Fibroblast of lung (primary cell): ENCODE data around the gene GRIN1. TPM values are rescaled to one million over a fixed set of nuclear protein-coding genes. Genes with fewer than 3 reads are reported as not detected.
A peak's percentile ranks its signal among the peaks of the same experiment; 100 is the strongest.

Experiments used
- DNase-seq, 2 donors: peaks; one replicate each; pipeline versions ENCODE4 v3.0.0 to v3.0.0-alpha.2; 2010; ENCODE audit warnings: low read depth in 2 of 2
- H2AFZ ChIP-seq: 2 replicates; pipeline ENCODE4 v1.5.1; 2012; ENCODE audit warnings: low read length, control low read depth, inconsistent platforms
- H3K27ac ChIP-seq: 2 replicates; pipeline ENCODE4 v1.5.1; 2011; ENCODE audit warnings: low read length, control low read depth; ENCODE audit not compliant: insufficient read depth
- H3K27me3 ChIP-seq: 2 replicates; pipeline ENCODE4 v1.5.1; 2011; ENCODE audit warnings: mild to moderate bottlenecking, low read length; ENCODE audit not compliant: control insufficient read depth, insufficient read depth
- H3K36me3 ChIP-seq: 2 replicates; pipeline ENCODE4 v1.5.1; 2011; ENCODE audit warnings: low read length; ENCODE audit not compliant: control insufficient read depth, insufficient read depth
- H3K4me1 ChIP-seq: 2 replicates; pipeline ENCODE4 v1.5.1; 2011; ENCODE audit warnings: low read length; ENCODE audit not compliant: control insufficient read depth, insufficient read depth; ENCODE audit errors: extremely low read depth
- H3K4me2 ChIP-seq: 2 replicates; pipeline ENCODE4 v1.5.1; 2011; ENCODE audit warnings: low read length, control low read depth; ENCODE audit not compliant: insufficient read depth; ENCODE audit errors: extremely low read depth
- H3K4me3 ChIP-seq, 4 experiments: fragments of 200-600 bp in 1 of 4; sonication (generic) in 1 of 4; replicated peaks in 1 of 4; 2 replicates each; pipeline ENCODE4 v1.5.1; 2011 to 2016; ENCODE audit warnings: low read length in 4 of 4, low read depth in 3 of 4, mild to moderate bottlenecking in 3 of 4, control low read depth in 2 of 4, inconsistent platforms in 1 of 4, mixed read lengths in 1 of 4; ENCODE audit not compliant: insufficient read depth in 1 of 4; ENCODE audit errors: control extremely low read depth in 1 of 4
- H3K79me2 ChIP-seq: 2 replicates; pipeline ENCODE4 v1.5.1; 2012; ENCODE audit warnings: mild to moderate bottlenecking, low read length, inconsistent platforms; ENCODE audit not compliant: control insufficient read depth, insufficient read depth
- H3K9ac ChIP-seq: 2 replicates; pipeline ENCODE4 v1.5.1; 2011; ENCODE audit warnings: mild to moderate bottlenecking, low read length, control low read depth; ENCODE audit not compliant: insufficient read depth
- H3K9me3 ChIP-seq: 2 replicates; pipeline ENCODE4 v1.5.1; 2012; ENCODE audit warnings: low read depth, low read length; ENCODE audit not compliant: control insufficient read depth, insufficient read depth
- H4K20me1 ChIP-seq: 2 replicates; pipeline ENCODE4 v1.5.1; 2011; ENCODE audit warnings: low read length; ENCODE audit not compliant: control insufficient read depth, insufficient read depth; ENCODE audit errors: extremely low read depth
- EZH2 ChIP-seq: IDR thresholded peaks from 2 replicates; pipeline ENCODE4 v1.5.1; 2012; ENCODE audit warnings: low read length, control low read depth, mild to moderate bottlenecking; ENCODE audit errors: missing control alignments
- polyA plus RNA-seq, 2 donors: library from polyadenylated mRNA; depleted of rRNA in 1 of 2; stranded (reverse) in 1 of 2; unstranded in 1 of 2; fragments of >200 nt; gene quantifications; 2 replicates each; pipeline ENCODE4 v1.2.1, GENCODE V29; 2011 to 2012; ENCODE audit warnings: missing spikeins in 1 of 2
- total RNA-seq: library from RNA; depleted of rRNA; stranded (reverse); fragments of >200 nt; gene quantifications from 2 replicates; pipeline ENCODE4 v1.2.1, GENCODE V29; 2014
- TF ChIP-seq, protein P1 (sequence below), 2 donors: IDR thresholded peaks in 1 of 2; conservative IDR thresholded peaks in 1 of 2; 1 replicate in 1 of 2; 2 replicates in 1 of 2; pipeline ENCODE4 v1.5.1; 2011 to 2012; ENCODE audit warnings: low read length in 2 of 2, control low read depth in 1 of 2, inconsistent platforms in 1 of 2, low read depth in 1 of 2, mild to moderate bottlenecking in 1 of 2

GRIN1 gene
- total and polyA plus RNA-seq, 2 donors (not counting 1 experiment from before 2014, with no cell fraction given): under 0.01 to 0.08 TPM

DNA sequence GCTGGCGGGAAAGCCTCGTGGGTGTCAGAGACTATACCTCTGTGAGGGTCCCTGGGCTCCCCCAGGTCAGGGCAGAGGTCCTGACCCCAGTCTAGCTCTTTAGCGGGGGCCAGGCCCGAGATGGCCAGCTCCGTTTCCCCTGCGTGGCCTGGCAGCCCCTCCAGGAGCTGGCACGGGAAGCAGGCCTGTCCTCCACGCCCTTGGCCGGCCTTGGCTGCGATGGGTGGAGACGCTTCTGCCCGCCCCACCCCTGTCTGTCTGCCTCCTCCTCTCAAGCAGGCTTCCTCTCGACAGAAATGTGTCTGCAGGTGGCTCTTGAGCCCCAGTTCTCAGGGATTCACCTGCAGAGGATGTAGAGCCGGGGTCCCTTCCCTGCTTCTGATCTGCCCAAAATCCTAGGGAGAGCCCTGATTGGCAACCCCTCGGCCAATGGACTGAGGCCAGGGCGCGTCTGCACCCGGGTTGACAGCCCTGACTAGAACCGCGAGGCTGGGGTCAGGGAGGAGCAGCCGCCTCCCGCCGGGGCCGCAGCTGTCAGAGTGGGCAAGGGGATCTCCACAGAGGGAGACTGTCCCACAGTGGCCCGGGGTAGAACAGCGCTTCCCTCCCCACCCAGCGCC, 2.6 kb upstream of the GRIN1 start:
- H3K79me2 ChIP-seq: no peaks in the 10 kb centered on the region
- TF ChIP-seq EZH2: no peak
- TF ChIP-seq, protein P1, sequence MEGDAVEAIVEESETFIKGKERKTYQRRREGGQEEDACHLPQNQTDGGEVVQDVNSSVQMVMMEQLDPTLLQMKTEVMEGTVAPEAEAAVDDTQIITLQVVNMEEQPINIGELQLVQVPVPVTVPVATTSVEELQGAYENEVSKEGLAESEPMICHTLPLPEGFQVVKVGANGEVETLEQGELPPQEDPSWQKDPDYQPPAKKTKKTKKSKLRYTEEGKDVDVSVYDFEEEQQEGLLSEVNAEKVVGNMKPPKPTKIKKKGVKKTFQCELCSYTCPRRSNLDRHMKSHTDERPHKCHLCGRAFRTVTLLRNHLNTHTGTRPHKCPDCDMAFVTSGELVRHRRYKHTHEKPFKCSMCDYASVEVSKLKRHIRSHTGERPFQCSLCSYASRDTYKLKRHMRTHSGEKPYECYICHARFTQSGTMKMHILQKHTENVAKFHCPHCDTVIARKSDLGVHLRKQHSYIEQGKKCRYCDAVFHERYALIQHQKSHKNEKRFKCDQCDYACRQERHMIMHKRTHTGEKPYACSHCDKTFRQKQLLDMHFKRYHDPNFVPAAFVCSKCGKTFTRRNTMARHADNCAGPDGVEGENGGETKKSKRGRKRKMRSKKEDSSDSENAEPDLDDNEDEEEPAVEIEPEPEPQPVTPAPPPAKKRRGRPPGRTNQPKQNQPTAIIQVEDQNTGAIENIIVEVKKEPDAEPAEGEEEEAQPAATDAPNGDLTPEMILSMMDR (conservative IDR thresholded peaks at IDR 0.05 in 1 of 2, IDR thresholded peaks at IDR 0.05 in 1 of 2; ENCODE audit: low read depth in 1 of 2, low read length in 2 of 2): no peak

GRCh38 chr9:137136881-137137607, 1.9 kb upstream of the GRIN1 start:
- H3K4me3 ChIP-seq: no peak overlapping the region
- H3K9ac ChIP-seq: no peak overlapping the region
- no peak overlapping the region for H3K27ac ChIP-seq
- no peak overlapping the region for H2AFZ ChIP-seq
- H3K27me3 ChIP-seq: peaks cover 29% of the 10 kb centered on the region
- no peaks in the 10 kb centered on the region for H4K20me1 ChIP-seq
- TF ChIP-seq, protein P1 (conservative IDR thresholded peaks at IDR 0.05 in 1 of 2, IDR thresholded peaks at IDR 0.05 in 1 of 2; ENCODE audit: low read depth in 1 of 2, low read length in 2 of 2): no peak
- peak; percentile 24 for TF ChIP-seq EZH2
- no peaks in the 10 kb centered on the region for H3K36me3 ChIP-seq
- DNase-seq: no peak
- H3K4me1 ChIP-seq: no peaks in the 10 kb centered on the region
- H3K79me2 ChIP-seq: no peaks in the 10 kb centered on the region
- H3K4me2 ChIP-seq: no peak overlapping the region
- no peaks in the 10 kb centered on the region for H3K9me3 ChIP-seq

More for the DNA sequence above, 2.6 kb upstream of the GRIN1 start:
- Histone ChIP-seq H3K9ac (no peak overlapping the region), H3K36me3 (no peaks in the 10 kb centered on the region), H3K27ac (no peak overlapping the region), H3K4me2 (no peak overlapping the region), H3K9me3 (no peaks in the 10 kb centered on the region), H3K27me3 (peaks cover 26% of the 10 kb centered on the region), H3K4me1 (no peaks in the 10 kb centered on the region), H4K20me1 (no peaks in the 10 kb centered on the region), H3K4me3 (no peak overlapping the region), H2AFZ (no peak overlapping the region)
- no peak for DNase-seq

DNA sequence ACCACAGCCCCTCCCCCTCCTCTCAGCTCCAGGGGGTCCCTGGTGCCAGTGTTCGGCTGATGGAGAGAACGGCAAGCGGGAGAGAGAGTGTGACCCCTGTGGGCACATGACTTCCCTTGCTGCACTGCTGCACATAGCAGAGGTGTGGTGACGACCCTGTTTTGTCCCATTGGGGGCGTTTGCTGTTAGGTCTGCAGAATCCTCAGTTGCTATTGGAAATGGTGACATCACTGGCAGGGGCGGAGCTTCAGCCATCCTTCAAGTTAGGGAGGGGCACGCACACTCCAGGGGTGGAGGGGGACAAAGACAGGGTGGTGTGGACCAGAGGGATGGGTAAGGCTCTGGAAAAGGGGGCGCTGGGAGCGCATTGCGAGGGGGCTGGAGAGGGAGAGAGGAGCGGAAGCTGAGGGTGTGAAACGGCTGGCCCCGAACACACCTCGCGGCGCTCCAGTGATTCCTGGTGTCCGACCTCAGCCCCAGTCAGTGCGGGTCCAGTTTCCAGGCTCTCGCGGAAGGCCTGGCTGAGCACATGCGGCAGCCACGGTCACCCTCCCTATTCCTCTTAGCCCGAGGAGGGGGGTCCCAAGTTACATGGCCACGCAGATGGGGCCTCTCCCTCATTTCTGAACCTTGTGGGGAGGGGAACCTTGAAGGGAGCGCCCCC, 764 bp upstream of the GRIN1 start:
- Histone ChIP-seq H3K36me3 (no peaks in the 10 kb centered on the region), H3K9ac (no peak overlapping the region), H3K4me3 (no peak overlapping the region), H3K4me2 (no peak overlapping the region), H3K79me2 (no peaks in the 10 kb centered on the region), H2AFZ (no peak overlapping the region), H3K9me3 (no peaks in the 10 kb centered on the region), H3K4me1 (no peaks in the 10 kb centered on the region), H3K27ac (no peak overlapping the region), H4K20me1 (no peaks in the 10 kb centered on the region), H3K27me3 (peaks cover 29% of the 10 kb centered on the region)
- DNase-seq: no peak
- peak; percentile 46 for TF ChIP-seq EZH2
- TF ChIP-seq, protein P1 (conservative IDR thresholded peaks at IDR 0.05 in 1 of 2, IDR thresholded peaks at IDR 0.05 in 1 of 2; ENCODE audit: low read depth in 1 of 2, low read length in 2 of 2): no peak
